ENCODE measurements around the gene RB1.
"Not testable (repeated sequence)": the region's sequence is repeated elsewhere in the genome, so short reads cannot be mapped to it uniquely, and the experiment has no call there.

The RB1 gene

DNA sequence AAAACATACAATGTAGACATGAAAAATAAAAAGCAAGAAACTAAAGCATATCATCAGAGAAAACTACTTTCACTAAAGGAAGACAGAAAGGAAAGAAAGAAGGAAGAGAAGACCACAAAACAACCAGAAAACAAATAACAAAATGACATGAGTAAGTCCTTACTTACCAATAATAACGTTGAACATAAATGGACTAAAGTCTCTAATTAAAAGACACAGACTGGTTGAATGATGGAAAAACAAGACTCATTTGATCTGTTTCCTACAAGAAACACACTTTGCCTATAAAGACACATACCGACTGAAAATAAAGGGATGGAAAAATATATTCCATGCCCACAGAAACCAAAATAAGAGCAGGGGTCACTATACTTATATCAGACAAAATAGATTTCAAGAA lies 46.0 kb downstream of the RB1 start:
- DNase-seq (ENCODE audit: low spot score), result no peak

DNA sequence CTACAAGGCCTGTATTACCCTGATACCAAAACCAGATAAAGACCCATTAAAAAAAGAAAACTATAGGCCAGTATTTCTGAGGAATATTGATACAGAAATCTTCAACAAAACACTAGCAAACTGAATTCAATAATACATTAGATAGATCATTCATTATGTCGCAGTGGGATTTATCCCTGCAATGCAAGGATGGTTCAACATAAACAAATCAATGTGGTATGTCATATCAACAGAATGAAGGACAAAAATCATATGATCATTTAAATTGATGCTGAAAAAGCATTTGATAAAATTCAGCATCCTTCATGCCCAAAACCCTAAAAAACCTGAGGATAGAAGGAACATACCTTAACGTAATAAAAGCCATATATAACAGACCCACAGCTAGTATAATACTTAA lies 50.0 kb downstream of the RB1 start:
- DNase-seq (ENCODE audit: low spot score), result no peak

DNA sequence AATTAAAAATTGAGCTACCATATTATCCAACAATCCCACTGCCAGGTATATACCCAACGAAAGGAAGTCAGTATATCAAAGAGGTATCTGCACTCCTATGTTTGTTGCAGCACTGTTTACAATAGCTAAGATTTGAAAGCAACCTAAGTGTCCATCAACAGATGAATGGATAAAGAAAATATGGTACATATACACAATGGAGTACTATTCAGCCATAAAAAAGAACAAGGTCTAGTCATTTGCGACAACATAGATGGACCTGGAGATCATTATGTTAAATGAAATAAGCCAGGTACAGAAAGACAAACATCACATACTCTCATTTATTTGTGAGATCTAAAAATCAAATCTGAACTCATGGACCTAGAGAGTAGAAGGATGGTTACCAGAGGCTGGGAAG lies 52.0 kb downstream of the RB1 start:
- not testable (repeated sequence) for DNase-seq (ENCODE audit: low spot score)

- DNase-seq (ENCODE audit: low spot score), result no peak
Measured at GRCh38 chr13:48356750-48357149, 53.2 kb downstream of the RB1 start.

DNA sequence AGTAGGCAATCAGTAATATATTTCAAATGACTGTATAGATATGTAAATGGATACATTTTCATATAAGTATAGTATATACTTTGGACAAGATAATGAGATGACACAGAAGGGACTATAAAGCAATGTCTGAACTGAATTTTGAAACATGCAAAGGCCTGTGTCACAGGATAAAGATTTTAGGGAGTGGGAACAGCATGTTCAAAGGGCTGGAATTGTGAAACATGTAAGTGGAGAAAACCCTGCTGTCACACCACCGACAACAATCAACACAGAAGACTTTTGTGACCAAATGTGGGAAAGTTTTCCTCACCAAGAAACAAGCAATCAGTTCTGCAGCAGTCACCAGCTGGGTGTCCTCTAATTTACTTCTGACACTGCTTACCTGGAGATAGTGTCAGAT lies 66.4 kb downstream of the RB1 start:
- DNase-seq (ENCODE audit: low spot score), result no peak

DNA sequence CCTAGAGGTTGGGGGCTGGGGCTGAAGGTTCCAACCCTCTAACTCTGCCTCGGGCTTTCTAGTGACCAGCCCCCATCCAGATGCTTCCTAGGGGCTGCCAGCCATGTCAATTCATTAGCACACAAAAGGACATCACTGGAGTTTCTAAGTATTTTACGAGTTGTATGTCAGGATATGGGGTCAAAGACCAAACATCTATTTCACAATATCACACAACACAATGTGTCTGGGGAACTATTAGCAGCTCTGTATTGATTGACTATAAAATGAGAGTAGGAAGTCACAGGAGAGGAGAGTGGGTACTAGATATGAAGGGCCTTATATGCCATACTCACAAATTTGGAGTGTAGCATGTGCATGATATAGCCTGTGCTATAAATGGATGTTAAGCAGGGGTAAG lies 67.3 kb downstream of the RB1 start:
- no peak for DNase-seq (ENCODE audit: low spot score)

- DNase-seq (ENCODE audit: low spot score), result no peak
Measured at GRCh38 chr13:48377857-48378256, 74.3 kb downstream of the RB1 start.

- no peak for DNase-seq (ENCODE audit: low spot score)
Measured at GRCh38 chr13:48380581-48380980, 77.0 kb downstream of the RB1 start.

DNA sequence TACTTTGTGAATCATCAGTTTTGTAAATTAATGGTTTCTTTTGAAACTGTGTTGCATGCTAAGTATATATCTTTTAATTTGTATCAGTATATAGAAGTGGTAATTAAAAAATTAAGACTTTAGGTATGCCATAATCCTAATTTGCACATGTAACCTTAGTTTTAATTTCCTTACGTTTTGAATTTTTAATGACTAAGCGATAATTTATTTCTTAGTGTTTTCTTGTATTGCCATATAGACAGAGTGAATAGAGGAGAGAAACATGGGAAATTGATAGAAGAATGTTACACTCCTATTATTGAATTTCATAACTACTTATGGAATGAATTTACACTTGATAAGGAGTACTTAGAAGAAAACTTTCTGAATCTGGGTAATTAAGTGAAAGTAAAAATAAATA lies 79.8 kb downstream of the RB1 start:
- DNase-seq (ENCODE audit: low spot score), result no peak

- no peak for DNase-seq (ENCODE audit: low spot score)
Measured at GRCh38 chr13:48386816-48387215, 83.3 kb downstream of the RB1 start.

DNA sequence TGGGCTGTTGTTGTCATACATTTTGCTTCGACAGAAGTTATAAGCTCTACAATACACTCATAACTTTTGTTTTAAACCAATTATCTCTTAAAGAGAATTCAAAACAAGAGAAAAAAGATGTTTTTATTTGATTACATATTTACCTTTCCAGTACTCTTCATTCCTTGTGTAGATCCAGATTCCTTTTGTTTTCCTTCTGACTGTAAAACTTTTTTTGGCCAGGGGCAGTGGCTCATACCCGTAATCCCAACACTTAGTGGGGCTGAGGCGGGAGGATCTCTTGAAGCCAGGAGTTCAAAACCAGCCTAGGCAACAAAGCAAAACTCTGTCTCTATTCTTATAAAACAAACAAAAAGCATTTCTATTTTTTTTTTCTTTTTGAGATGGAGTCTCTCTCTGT lies 87.7 kb downstream of the RB1 start:
- no peak for DNase-seq (ENCODE audit: low spot score)

GRCh38 chr13:48393030-48393697 lies 89.6 kb downstream of the RB1 start:
- DNase-seq (ENCODE audit: low spot score), result no peak

GRCh38 chr13:48393698-48394085 lies 90.1 kb downstream of the RB1 start:
- no peak for DNase-seq (ENCODE audit: low spot score)

DNA sequence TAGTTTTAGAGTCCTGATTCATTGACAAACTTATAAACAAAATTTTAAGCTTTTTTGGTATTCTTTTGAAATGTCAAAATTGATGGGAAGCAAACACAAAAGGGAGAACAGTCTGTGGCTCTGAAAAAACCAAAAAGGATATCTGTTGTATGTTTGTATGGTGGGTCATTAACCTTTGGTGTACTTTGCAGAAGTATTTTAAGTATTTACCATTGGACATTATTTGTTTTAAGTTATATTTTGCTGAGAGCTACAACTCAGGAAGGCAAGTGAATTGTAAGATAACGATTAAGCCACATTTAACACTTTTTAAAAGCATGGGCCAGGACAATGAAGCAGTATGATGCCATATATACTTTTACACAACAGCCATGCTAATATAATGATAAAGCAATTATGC lies 94.2 kb downstream of the RB1 start:
- no peak for DNase-seq (ENCODE audit: low spot score)

DNA sequence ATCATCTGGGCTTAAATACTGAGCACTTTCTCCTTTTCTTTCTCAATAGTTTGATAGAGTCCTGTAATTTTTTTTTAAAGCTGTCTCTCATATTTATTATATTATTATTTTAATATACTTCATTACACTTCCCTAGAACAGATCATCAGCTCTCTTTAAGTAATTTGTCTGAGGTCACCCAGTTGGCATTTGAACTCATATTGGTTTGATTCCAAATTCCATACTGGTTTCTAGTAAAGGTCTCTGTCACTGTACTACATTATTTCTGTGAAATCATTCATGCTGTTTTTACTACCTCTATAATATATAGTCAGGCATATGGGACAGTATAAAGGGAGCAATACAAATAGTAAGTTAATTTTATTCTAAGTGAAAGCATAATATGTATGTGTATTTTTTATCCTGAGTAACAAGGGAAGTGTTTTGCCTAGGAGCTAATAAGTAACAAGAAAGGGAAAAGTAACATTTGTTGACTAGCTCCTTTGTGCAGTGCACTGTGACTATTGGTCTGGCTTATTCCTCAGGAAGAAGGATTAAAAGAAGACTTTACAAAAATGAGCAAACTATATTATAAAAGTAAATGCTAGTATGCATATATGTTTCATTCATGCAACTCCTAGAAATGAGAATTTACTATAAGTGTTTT lies 95.0 kb downstream of the RB1 start:
- DNase-seq (ENCODE audit: low spot score), result no peak

DNA sequence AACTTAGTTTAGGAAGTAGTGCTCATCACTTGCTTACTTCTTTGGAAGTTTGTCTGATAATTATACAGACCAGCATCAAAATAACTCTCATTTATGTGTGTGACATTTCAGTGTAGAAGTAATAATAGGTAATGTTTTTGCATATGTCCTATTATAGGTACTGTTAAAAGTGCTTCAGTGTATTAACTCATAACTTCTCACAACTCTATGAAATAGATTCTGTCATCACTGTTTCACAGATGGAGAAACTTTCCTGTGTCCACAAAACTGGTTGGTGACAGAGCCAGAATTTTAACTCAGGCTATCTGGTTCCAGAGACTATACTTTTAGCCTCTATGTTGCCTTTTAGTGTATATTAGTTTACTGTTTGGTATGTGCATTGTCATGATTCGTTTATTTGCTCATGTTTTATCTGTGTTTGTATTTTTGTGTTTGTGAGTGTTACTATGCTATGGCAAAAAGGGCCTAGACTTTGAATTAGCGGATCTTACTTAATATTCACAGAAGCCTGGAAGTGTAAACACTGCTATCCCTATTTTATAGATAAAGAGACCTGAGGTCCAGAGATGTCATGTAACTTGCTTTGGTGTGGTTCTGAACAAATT lies 96.6 kb downstream of the RB1 start:
- DNase-seq (ENCODE audit: low spot score), result no peak

DNA sequence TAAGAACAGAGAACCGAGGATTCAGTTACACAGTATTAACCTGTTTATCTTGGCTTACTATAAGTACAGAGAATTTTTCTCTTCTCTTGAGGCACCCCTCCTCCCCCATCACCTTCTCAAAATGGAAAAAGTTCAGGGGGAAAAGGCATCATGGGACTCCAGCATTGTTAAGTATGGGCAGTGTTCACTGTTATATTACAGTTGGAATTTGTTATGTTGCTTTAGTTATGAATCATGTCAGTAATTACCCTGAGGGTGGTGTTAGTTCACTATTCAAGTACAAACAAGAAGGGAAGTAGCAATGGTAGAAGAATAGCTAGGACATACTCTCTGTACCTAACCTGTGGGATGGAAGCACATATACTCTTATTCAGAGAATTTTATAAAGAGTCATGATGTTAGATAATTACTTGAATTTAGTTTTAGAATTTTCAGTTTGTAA lies 97.3 kb downstream of the RB1 start:
- DNase-seq (ENCODE audit: low spot score), result peak; percentile 34

- DNase-seq (ENCODE audit: low spot score), result no peak
Measured at GRCh38 chr13:48401480-48401879, 97.9 kb downstream of the RB1 start.

- no peak for DNase-seq (ENCODE audit: low spot score)
Measured at GRCh38 chr13:48402325-48402932, 98.9 kb downstream of the RB1 start.

- DNase-seq (ENCODE audit: low spot score), result peak; percentile 14
Measured at GRCh38 chr13:48403151-48403631, 99.6 kb downstream of the RB1 start.

DNA sequence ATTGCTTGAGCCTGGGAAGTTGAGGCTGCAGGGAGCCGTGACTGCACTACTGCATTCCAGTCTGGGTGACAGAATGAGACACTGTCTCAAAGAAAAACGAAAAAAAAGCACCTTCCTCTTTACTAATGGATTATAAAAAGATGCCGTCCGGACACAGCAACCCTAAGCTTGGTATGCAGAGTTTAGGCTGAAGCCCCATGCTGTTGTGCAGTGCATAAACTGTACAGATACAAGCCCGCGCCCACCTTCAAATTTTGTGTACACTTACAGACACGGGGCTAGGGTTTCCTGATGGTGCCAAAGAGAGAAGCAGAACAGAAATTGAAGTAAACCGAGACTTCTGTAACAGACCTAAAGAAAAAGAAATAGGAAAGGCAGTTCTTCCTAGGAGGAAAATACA lies 100.4 kb downstream of the RB1 start:
- no peak for DNase-seq (ENCODE audit: low spot score)

DNA sequence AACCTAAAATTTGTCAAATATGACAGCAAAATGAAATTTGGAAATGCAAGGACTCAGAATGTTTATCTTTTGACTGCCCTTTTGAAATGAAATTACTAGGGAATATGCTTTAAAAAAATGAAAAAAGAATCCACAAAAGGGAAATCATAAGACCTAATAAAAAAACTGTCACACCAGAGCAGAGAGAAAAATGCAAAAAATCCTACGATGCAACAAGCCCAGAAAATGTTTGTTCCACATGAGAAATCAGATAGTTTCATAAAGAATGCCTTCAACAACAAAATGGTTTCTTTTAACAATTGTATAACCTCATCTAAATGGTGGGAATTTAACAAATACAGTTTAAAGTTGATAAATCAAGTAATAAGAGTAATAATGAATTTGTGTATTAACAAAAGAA lies 101.4 kb downstream of the RB1 start:
- peak; percentile 14 for DNase-seq (ENCODE audit: low spot score)

- DNase-seq (ENCODE audit: low spot score), result no peak
Measured at GRCh38 chr13:48405875-48406274, 102.3 kb downstream of the RB1 start.

Data from AG20443 (cell line).